ENCODE measurements around the gene SLC25A21. TPM values are rescaled to one million over a fixed set of nuclear protein-coding genes. Genes with fewer than 3 reads are reported as not detected.
"Not testable (repeated sequence)": the region's sequence is repeated elsewhere in the genome, so short reads cannot be mapped to it uniquely, and the experiment has no call there.

SLC25A21 gene
- total and polyA plus RNA-seq, 2 donors (not counting 1 experiment from before 2014, with no cell fraction given) = 0.50 to 0.62 TPM

- Histone ChIP-seq H3K27ac (ENCODE audit: insufficient read depth, low read length) (no peak overlapping the region), H4K20me1 (ENCODE audit: control insufficient read depth, extremely low read depth, insufficient read depth, low read length) (no peaks in the 10 kb centered on the region), H3K36me3 (ENCODE audit: control insufficient read depth, insufficient read depth, low read length) (no peaks in the 10 kb centered on the region), H3K9ac (ENCODE audit: insufficient read depth, low read length) (no peak overlapping the region), H3K4me3 (replicated peaks in 1 of 4; ENCODE audit: control extremely low read depth in 1 of 4, insufficient read depth in 1 of 4, low read depth in 3 of 4, low read length in 4 of 4) (no peak overlapping the region), H2AFZ (ENCODE audit: low read length) (no peak overlapping the region), H3K4me2 (ENCODE audit: extremely low read depth, insufficient read depth, low read length) (no peak overlapping the region), H3K27me3 (ENCODE audit: control insufficient read depth, insufficient read depth, low read length) (no peaks in the 10 kb centered on the region), H3K4me1 (ENCODE audit: control insufficient read depth, extremely low read depth, insufficient read depth, low read length) (no peaks in the 10 kb centered on the region), H3K9me3 (ENCODE audit: control insufficient read depth, insufficient read depth, low read depth, low read length) (no peaks in the 10 kb centered on the region), H3K79me2 (ENCODE audit: control insufficient read depth, insufficient read depth, low read length) (no peaks in the 10 kb centered on the region)
- TF ChIP-seq EZH2 (IDR thresholded peaks at IDR 0.05; ENCODE audit: low read length, missing control alignments) = no peak
- no peak for DNase-seq (ENCODE audit: low read depth in 2 of 2)
Measured at GRCh38 chr14:36702474-36702873, 469.9 kb downstream of the SLC25A21 start.

- no peaks in the 10 kb centered on the region for H4K20me1 ChIP-seq (ENCODE audit: control insufficient read depth, extremely low read depth, insufficient read depth, low read length)
- no peak overlapping the region for H3K27ac ChIP-seq (ENCODE audit: insufficient read depth, low read length)
- H3K4me3 ChIP-seq (replicated peaks in 1 of 4; ENCODE audit: control extremely low read depth in 1 of 4, insufficient read depth in 1 of 4, low read depth in 3 of 4, low read length in 4 of 4) = no peak overlapping the region
- no peaks in the 10 kb centered on the region for H3K9me3 ChIP-seq (ENCODE audit: control insufficient read depth, insufficient read depth, low read depth, low read length)
- H3K9ac ChIP-seq (ENCODE audit: insufficient read depth, low read length) = no peak overlapping the region
- no peaks in the 10 kb centered on the region for H3K27me3 ChIP-seq (ENCODE audit: control insufficient read depth, insufficient read depth, low read length)
- H3K79me2 ChIP-seq (ENCODE audit: control insufficient read depth, insufficient read depth, low read length) = no peaks in the 10 kb centered on the region
- H3K36me3 ChIP-seq (ENCODE audit: control insufficient read depth, insufficient read depth, low read length) = no peaks in the 10 kb centered on the region
- H3K4me2 ChIP-seq (ENCODE audit: extremely low read depth, insufficient read depth, low read length) = no peak overlapping the region
- DNase-seq (ENCODE audit: low read depth in 2 of 2) = no peak
- no peaks in the 10 kb centered on the region for H3K4me1 ChIP-seq (ENCODE audit: control insufficient read depth, extremely low read depth, insufficient read depth, low read length)
- no peak overlapping the region for H2AFZ ChIP-seq (ENCODE audit: low read length)
- TF ChIP-seq EZH2 (IDR thresholded peaks at IDR 0.05; ENCODE audit: low read length, missing control alignments) = no peak
- TF ChIP-seq, protein P1, sequence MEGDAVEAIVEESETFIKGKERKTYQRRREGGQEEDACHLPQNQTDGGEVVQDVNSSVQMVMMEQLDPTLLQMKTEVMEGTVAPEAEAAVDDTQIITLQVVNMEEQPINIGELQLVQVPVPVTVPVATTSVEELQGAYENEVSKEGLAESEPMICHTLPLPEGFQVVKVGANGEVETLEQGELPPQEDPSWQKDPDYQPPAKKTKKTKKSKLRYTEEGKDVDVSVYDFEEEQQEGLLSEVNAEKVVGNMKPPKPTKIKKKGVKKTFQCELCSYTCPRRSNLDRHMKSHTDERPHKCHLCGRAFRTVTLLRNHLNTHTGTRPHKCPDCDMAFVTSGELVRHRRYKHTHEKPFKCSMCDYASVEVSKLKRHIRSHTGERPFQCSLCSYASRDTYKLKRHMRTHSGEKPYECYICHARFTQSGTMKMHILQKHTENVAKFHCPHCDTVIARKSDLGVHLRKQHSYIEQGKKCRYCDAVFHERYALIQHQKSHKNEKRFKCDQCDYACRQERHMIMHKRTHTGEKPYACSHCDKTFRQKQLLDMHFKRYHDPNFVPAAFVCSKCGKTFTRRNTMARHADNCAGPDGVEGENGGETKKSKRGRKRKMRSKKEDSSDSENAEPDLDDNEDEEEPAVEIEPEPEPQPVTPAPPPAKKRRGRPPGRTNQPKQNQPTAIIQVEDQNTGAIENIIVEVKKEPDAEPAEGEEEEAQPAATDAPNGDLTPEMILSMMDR (conservative IDR thresholded peaks at IDR 0.05 in 1 of 2, IDR thresholded peaks at IDR 0.05 in 1 of 2; ENCODE audit: low read depth in 1 of 2, low read length in 2 of 2) = no peak
Measured at GRCh38 chr14:36701132-36701531, 471.3 kb downstream of the SLC25A21 start.

DNA sequence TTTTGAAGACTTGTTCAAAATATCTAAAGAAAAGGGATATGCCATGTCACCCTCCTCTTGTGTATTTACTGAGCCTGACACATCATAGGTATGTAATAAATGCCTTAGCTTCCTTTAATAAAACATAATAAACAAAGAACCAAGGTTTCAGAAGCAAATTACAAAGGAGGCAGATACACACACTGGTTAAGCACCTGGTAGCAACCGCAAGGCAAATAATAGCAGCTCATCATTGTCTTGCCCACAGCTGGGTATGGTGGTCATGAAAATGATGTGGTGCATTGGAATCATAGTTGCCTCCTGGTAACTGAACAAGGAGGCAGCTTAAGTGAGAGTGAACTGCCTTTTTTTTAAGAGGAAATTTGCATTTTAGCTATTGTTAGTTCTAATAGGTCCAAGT lies 471.8 kb downstream of the SLC25A21 start:
- DNase-seq (ENCODE audit: low read depth in 2 of 2) = no peak
- TF ChIP-seq EZH2 (IDR thresholded peaks at IDR 0.05; ENCODE audit: low read length, missing control alignments) = no peak
- TF ChIP-seq, protein P1 (conservative IDR thresholded peaks at IDR 0.05 in 1 of 2, IDR thresholded peaks at IDR 0.05 in 1 of 2; ENCODE audit: low read depth in 1 of 2, low read length in 2 of 2) = no peak
- no peaks in the 10 kb centered on the region for H4K20me1 ChIP-seq (ENCODE audit: control insufficient read depth, extremely low read depth, insufficient read depth, low read length)
- H3K9me3 ChIP-seq (ENCODE audit: control insufficient read depth, insufficient read depth, low read depth, low read length) = no peaks in the 10 kb centered on the region
- H3K79me2 ChIP-seq (ENCODE audit: control insufficient read depth, insufficient read depth, low read length) = no peaks in the 10 kb centered on the region
- H3K27me3 ChIP-seq (ENCODE audit: control insufficient read depth, insufficient read depth, low read length) = no peaks in the 10 kb centered on the region
- no peaks in the 10 kb centered on the region for H3K4me1 ChIP-seq (ENCODE audit: control insufficient read depth, extremely low read depth, insufficient read depth, low read length)
- no peaks in the 10 kb centered on the region for H3K36me3 ChIP-seq (ENCODE audit: control insufficient read depth, insufficient read depth, low read length)
- no peak overlapping the region for H3K9ac ChIP-seq (ENCODE audit: insufficient read depth, low read length)
- H3K4me3 ChIP-seq (replicated peaks in 1 of 4; ENCODE audit: control extremely low read depth in 1 of 4, insufficient read depth in 1 of 4, low read depth in 3 of 4, low read length in 4 of 4) = no peak overlapping the region
- H3K27ac ChIP-seq (ENCODE audit: insufficient read depth, low read length) = no peak overlapping the region
- H2AFZ ChIP-seq (ENCODE audit: low read length) = no peak overlapping the region
- H3K4me2 ChIP-seq (ENCODE audit: extremely low read depth, insufficient read depth, low read length) = no peak overlapping the region

GRCh38 chr14:36699420-36699819 lies 473.0 kb downstream of the SLC25A21 start:
- H4K20me1 ChIP-seq (ENCODE audit: control insufficient read depth, extremely low read depth, insufficient read depth, low read length); H3K36me3 ChIP-seq (ENCODE audit: control insufficient read depth, insufficient read depth, low read length); H3K4me1 ChIP-seq (ENCODE audit: control insufficient read depth, extremely low read depth, insufficient read depth, low read length); H3K4me3 ChIP-seq (replicated peaks in 1 of 4; ENCODE audit: control extremely low read depth in 1 of 4, insufficient read depth in 1 of 4, low read depth in 3 of 4, low read length in 4 of 4); H3K27me3 ChIP-seq (ENCODE audit: control insufficient read depth, insufficient read depth, low read length); H3K79me2 ChIP-seq (ENCODE audit: control insufficient read depth, insufficient read depth, low read length); H3K27ac ChIP-seq (ENCODE audit: insufficient read depth, low read length); H3K4me2 ChIP-seq (ENCODE audit: extremely low read depth, insufficient read depth, low read length); H2AFZ ChIP-seq (ENCODE audit: low read length); H3K9me3 ChIP-seq (ENCODE audit: control insufficient read depth, insufficient read depth, low read depth, low read length); H3K9ac ChIP-seq (ENCODE audit: insufficient read depth, low read length); DNase-seq (ENCODE audit: low read depth in 2 of 2): not testable (repeated sequence)
